Sciatic nerve (tissue), 2 donors: ENCODE measurements around the gene NR1H4. TPM values are rescaled to one million over a fixed set of nuclear protein-coding genes. Genes with fewer than 3 reads are reported as not detected.
A peak's percentile ranks its signal among the peaks of the same experiment; 100 is the strongest.
"Not testable (repeated sequence)": the region's sequence is repeated elsewhere in the genome, so short reads cannot be mapped to it uniquely, and the experiment has no call there.

Source experiments
- ATAC-seq: fragments of 200-7000 bp; cut with Tn5 transposase; one replicate; pipeline ENCODE4 v1.9.1; 2020; ENCODE audit warnings: mild to moderate bottlenecking, moderate library complexity
- DNase-seq: peaks from one replicate; pipeline ENCODE4 v3.0.0-alpha.2; 2020; ENCODE audit warnings: low spot score
- intact Hi-C: fragments of 100-400 bp; cut with DNase I; formaldehyde crosslinking; loops from one replicate; pipeline ENCODE4 v1.14.2; 2022
- total RNA-seq: library from RNA; stranded (reverse); fragmentation: NEBNext Ultra II Directional; extraction: Animal tissue kit (Norgen Biotek cat#: 25700); gene quantifications from one replicate; pipeline ENCODE4 v1.2.1, GENCODE V29; 2021
- donor health status: DM: no; HTN: no; CAD: no.
- donor health status: DM: no; HTN: no; CAD: no.

NR1H4 gene
- total RNA-seq, 1 donor from 2014 or later, result 0.13 TPM

DNA sequence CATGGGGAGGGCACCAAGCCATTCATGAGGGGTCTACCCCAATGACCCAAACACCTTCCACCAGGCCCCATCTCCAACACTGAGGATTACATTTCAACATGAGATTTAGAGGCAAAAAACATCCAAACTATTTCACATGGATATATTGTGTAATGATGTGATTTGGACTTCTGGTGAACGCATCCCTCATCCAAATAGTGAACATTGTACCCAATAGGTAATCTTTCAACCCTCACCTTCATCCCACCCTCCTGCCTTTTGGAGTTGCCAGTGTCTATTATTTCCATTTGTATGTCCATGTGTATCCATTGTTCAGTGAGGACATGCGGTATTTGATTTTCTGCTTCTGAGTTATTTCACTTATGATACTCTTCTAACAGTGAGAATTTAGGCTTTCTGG lies 83.7 kb downstream of the NR1H4 start:
- ATAC-seq (no peak), DNase-seq (no peak)
- intact Hi-C loops, result no loop called here

DNA sequence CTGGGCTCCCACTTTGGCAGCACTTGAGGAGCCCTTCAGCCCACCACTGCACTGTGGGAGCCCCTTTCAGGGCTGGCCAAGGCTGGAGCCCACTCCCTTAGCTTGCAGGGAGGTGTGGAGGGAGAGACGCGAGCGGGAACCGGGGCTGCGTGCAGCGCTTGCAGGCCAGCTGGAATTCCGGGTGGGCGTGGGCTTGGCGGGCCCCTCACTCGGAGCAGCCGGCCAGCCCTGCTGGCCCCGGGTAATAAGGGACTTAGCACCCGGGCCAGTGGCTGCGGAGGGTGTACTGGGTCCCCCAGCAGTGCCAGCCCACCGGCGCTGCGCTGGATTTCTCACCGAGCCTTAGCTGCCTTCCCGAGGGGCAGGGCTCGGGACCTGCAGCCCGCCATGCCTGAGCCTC lies 85.6 kb downstream of the NR1H4 start:
- ATAC-seq, intact Hi-C loops, DNase-seq: not testable (repeated sequence)

DNA sequence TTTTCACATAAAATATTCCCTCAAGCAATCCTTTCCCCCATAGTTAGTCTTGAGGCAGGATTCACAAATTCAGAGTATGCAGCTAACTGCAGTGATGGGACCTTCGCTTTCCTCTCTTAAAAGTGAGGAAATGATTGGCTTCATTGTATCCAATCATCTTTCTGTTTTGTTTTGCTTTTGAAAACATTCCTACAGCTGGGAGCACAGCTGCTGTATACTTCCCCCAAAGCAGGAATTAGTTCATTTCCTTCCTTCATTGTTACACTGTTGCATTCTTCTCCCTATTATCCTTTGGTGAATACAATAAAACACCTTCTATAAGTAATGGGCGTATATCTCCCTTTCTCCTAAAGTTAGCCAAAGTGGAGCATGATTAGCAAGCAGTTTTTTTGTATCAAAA lies 90.4 kb downstream of the NR1H4 start:
- intact Hi-C loops, result no loop called here
- ATAC-seq (peak; percentile 58), DNase-seq (no peak)

DNA sequence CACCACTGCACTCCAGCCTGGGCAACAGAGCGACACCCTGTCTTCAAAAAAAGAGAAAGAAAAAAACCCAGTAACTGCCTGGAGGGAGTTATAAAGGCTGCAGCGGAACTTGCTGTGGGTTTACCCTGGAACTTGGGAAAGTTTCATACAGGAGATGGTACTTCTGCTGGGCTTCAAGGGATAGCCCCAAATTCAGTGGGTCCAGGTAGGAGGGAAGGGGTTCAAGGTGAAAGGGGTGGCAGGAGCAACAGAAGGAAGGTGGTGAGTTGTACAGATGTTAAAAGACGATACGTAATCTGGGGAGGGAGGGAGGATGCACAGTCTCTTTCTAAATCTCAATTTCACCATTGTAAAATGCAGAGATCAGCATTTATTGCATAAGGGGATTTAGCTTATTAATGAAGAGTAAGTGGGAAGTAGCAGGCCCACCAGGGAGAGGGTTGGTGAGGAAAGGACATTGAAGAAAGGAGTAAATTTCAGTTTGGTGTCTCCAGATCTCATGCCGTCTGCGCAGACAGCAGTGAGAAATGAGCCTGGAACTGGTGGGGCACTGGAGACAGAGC lies 91.3 kb downstream of the NR1H4 start:
- ATAC-seq (no peak), DNase-seq (no peak)
- intact Hi-C loops, result no loop called here

DNA sequence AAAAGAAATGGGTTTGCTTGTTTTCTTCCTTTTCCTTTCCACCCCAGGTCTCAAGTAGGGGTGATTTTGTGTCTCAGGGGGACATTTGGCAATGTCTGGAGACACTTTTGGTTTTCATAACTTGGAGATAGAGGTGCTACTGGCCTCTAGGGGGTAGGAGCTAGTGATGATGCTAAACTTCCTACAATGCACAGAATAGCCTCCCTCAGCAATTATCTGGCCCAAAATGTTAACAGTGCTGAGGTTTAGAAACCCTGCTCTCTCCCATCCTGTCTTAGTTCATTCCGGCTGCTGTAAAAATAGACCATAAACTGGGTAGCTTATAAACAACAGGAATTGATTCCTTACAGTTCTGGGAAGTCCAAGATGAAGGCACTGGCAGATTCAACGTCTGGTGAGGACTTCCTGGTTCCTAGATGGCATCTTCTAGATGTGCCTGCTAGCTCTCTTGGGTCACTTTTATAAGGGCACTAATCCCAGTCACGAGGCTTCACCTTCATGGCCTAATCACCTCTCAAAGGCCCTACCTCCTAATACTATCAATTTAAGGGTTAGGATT lies 92.4 kb downstream of the NR1H4 start:
- intact Hi-C loops, result no loop called here
- ATAC-seq (peak; percentile 40), DNase-seq (no peak)

DNA sequence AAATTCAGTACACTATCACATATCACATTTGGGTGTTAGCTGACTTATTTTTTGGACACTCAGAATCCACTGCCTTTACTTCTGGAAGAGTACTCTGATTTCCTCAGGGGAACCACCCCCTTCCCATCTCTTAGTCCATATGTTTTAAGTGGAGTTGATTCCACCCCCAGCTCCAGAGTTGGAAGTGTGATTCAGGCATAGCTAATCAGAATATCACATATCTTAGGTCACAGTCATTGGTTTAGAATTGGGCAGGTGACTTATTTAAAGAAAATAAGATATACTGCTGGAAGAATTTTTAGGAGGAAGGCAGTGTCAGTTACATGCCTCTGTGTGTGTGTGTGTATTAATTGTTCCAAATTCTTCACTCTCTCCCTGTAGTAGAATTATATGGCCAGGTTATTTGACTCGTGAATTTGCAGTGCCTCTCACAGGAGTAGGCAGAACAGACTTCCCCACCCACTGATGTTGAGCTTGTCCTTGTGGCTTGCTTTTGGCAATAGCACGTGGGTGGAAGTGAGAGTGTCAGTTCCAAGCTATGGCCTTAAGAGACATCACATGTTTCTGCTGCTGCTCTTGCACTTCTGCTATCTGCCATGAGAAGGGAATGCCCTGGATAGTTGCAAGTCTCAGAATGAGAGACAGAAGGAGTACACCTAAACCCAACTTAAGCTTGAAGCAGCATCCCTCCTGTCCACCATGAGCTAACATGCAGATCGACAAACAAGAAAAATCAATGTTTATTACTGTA lies 93.4 kb downstream of the NR1H4 start:
- intact Hi-C loops, result no loop called here
- ATAC-seq (peak; percentile 90), DNase-seq (peak; percentile 61)

DNA sequence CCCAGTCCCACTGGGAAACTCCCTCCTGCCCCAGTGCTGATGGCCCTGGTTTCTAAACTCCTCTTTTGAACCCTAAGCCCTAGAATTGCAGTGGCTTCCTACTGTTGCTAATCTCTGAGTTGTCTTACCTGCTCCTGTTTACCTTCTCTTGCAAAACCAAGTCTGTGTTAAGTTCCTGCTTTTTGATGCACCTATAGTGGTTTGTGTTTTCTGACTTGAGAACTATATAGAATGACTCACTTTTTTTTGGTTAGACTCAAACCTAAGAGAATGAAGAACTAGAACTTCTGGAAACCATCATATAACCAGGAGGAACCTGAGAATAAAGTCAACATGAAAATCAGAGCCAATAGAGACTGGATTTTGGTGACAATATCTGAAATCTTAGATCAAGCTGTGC lies 94.3 kb downstream of the NR1H4 start:
- no peak for DNase-seq
- intact Hi-C loops, result no loop called here
- no peak for ATAC-seq

DNA sequence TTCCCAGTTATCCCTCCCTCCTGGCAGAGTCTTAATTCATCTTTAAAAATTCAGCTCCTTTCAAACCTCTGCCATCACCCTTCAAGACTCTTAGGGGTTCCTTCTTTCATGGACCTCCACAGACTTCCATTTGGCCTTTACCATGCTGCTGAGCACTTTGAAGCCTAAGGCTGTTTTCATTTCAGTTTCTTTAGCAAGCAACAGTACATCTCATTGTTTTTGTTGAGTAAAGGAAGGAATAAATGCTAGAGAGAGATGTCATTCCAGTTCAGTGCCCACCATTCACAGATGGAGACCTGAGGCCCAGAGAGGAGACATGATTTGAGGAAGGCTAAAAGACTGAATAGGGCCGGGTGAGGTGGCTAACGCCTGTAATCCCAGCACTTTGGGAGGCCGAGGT lies 98.5 kb downstream of the NR1H4 start:
- ATAC-seq (no peak), DNase-seq (no peak)
- intact Hi-C loops, result no loop called here

DNA sequence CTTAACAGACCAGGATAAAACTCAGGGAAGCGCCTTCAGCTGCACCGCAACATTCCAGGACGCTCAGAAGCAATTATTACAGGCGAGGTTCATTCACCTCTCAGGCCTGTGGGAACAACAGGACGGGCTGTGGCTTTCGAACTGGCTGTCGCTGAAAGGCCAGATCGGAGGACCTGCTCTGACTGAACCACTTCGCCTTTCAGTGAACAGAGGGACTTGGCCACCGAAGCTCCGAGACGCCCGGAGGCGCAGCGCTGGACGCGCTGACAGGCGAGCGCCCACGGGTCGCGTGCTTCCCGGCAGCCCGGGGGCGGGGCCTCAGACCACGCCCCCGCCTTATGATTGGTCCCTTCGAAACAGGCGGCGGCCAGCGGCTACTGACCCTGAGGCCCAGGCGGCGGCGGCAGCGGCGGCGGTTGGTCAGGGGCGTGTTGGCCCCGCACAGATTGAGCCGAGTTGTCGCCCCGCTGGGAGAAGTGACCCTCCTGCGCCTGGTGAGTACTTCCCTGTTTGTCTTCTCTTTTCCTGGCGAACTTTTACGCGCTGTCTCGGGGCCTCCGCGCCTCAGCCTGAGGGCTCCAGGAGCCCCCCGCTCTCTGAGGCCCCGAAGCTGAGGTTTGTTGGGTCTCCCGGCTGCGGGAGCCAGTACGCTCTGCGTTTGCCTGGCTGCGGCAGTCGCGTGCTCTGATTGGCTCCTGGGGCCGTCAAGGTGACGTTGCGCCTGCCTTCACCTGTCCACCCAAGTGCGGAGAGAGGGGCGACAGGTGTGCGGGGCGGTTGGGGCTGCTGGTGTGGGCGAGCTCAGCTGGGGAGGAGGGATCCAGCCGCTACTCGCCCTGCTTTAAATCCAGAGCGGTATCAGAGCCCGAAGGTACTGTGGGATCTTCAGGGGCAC lies 99.9 kb downstream of the NR1H4 start, which contains the start of gene GAS2L3:
GAS2L3 (plus strand) TSS at position 393 of the 895 bp plus-strand sequence. CDS start 21,221 bp downstream, outside the sequence.
- DNase-seq (peak; percentile 95), ATAC-seq (peak; percentile 99)

DNA sequence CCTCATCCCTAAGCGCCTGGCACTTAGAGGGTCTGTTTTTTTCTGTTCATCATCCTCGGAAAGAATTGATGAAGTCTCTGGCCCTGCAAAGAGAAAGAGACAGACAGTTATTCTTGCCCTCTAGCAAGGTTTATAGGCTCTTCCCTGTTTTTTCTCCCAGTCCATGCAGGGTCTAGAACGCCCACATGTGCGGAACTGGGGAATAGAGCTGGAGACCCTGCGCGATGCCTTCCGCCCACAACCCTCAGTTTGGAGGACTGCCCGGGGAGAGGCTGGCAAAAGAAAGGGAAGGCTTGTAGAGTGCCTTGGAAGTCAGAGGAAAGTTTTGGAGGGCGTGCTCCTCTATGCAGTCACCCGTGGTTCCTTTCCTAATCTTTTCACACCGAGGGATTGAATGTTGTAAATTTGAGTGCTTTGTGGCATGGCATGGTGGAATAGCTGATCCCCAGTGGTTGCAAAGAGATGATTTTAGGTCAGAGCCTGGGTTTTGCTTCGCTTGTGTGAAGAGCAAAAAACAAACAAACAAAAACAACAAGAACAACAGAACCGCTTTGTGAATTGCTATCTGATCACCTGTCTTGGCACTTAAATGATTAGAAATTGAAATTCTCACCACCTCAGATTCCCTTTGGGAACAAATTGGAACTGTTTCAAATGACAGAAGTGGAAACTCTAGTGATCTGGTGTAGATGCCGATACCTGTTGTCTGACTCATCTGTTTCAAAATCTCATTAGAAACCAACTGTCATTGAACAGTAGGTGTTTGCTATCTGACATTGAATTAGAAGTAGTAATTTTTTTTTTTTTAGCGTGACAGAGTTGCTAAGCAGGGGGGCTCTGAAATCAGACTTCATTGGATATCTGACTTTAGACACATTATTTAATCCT lies 100.8 kb downstream of the NR1H4 start:
- peak; percentile 77 for DNase-seq
- peak; percentile 52 for ATAC-seq
- intact Hi-C loops, result no loop called here

More for the DNA sequence above, 99.9 kb downstream of the NR1H4 start, which contains the start of gene GAS2L3:
- intact Hi-C loops, result no loop called here

DNA sequence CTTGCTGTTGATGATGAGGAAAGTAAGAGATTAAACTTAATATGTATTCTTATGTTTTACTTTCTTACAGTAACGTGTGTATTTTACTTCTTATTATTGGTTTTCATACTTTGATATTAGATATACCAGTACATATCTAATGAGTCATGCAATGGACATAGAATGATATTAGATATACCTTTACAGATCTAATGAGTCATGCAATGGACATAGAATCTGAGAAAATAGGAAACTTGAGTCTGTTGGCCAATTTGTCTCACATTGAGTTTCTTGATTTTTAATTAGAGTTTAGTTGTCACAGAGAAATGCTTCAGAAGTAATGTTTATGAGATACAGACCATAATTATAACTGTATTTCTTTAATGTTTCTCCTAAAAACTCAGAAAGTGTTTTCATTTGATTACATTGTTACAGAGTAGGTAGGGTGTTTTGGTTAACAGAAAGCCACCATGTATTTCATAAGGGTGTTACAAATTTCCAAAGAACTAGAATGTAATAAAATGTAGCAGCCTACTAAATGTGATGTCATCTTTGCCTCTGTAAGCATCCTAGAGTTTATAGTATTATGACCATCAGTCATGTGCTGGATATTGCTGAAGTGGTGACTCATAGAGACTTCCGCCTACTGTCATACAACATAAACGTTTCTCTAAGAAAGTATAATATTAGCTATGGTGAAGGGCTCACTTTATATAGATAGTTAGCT lies 102.8 kb downstream of the NR1H4 start:
- no peak for ATAC-seq
- intact Hi-C loops, result no loop called here
- DNase-seq, result no peak

DNA sequence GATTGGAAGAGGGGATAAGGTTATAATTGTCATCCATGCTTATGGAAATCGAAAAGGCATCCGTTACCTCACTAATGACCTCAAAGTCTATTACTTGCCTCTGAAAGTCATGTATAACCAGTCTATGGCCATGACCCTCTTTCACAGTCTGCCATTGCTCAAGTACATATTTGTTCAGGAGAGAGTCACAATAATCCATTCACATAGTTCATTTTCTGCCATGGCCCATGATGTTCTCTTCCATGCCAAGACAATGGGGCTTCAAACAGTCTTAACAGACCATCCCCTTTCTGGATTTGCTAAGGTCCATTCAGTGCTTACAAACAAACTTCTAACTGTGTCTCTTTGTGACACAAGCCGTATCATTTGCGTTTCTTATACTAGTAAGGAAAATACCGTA lies 105.3 kb downstream of the NR1H4 start:
- ATAC-seq (no peak), DNase-seq (no peak)
- intact Hi-C loops, result no loop called here

DNA sequence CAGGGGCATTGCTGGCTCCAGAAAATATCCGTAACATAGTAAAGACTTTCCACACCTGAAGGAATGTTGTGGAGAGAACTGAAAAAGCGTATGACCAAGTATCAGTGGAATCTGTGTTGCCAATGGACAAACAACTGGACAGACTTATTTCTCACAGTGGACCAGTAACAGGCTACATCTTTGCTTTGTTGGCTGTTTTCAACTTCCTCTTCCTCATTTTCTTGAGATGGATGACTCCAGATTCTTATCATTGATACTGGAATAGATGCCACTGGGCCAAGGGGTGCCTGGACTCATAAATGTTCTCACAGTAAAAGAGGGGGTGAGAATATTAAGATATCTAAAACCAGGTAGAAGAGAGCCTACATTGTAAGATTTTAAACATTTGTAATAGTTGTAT lies 106.2 kb downstream of the NR1H4 start:
- DNase-seq (no peak), ATAC-seq (no peak)
- intact Hi-C loops, result no loop called here

DNA sequence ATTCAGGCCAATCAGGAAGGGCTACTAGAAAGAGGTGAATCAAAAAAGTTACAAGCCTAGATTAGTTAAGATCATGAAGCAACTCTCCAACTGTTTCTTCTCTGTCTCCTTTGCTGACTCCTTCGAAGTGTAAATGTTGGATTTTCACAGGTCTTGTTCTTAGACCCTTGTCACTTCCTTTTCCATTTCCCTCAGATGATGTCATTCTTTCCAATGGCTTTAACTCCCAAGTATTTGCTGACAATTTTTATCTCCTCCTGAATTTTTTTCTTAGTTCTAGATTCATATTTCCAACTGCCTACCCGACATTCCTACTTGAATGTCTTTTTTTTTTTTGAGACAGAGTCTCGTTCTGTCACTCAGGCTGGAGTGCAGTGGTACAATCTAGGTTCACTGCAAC lies 110.6 kb downstream of the NR1H4 start:
- no peak for ATAC-seq
- intact Hi-C loops, result no loop called here

DNA sequence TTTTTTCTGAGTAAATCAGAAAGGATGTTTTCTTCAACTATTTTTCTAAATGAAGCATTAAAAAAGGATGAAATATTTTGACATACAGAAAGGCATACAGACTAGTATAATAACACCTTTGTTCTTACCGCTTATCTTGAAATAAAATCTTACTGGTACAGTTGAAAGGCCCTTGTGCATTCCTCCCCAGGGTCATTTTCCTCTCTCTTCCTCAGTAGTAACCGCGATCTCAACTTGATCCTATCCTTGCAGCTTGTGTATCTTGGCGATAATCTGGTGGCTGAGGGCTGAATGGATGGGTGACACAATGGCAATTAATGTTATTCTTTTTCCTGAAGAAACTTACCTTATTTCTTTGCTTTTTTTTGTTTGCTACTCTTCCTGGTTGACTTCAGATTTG lies 118.3 kb downstream of the NR1H4 start:
- intact Hi-C loops, result no loop called here
- no peak for DNase-seq
- ATAC-seq, result no peak

More for the DNA sequence above, 110.6 kb downstream of the NR1H4 start:
- no peak for DNase-seq

DNA sequence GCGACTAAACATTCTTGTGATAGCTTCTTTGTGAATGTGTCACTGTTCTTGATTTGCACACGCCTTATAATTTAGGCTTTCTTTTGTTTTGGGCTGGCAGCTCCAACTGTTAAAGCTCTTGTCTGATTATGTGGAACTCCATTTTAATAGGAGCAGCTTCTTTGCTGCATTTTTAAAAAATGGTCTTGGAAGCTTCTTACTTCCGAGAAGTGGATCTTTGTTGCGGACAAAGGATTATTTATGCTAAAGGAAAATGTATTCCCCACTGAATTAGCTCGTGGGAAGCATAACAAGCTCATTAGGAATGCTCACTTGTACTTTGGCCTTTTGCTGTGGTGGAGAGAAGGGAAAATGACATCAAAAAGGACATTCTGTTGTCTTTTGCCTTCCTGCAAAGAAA lies 119.8 kb downstream of the NR1H4 start:
- peak; percentile 63 for ATAC-seq
- DNase-seq, result no peak
- intact Hi-C loops, result no loop called here

DNA sequence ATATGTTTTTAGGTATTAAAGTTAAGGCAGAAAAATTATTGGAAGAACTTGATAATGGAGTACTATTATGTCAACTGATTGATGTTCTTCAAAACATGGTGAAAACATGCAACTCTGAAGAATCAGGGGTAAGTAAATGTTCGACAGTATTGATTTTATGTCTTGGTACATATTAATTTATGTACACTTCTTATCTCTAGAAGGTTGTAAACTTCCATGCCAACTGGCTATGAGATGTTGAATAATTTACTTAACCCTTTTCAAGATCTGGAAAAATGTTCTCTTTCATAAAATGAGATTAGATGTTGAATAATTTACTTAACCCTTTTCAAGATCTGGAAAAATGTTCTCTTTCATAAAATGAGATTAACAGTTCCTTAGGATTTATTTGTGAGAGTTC lies 128.0 kb downstream of the NR1H4 start:
- DNase-seq (no peak), ATAC-seq (no peak)
- intact Hi-C loops, result no loop called here

DNA sequence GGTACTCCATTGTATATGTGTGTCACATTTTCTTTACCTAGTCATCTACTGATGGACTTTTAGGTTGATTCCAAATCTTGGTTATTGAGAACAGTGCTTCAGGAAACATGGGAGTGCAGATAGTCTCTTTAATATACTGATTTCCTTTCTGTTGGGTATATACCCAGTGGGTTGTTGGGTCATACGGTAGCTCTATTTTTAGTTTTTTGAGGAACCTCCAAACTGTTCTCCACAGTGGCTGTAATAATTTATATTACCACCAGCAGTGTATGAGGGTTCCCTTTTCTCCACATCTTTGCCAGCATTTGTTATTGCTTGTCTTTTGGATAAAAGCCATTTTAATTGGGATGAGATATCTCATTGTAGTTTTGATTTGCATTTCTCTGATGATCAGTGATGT lies 129.3 kb downstream of the NR1H4 start:
- ATAC-seq, intact Hi-C loops, DNase-seq: not testable (repeated sequence)
